GM18499 (cell line): Measurements from ENCODE around the gene IL13RA2.

Source experiments
- ATAC-seq: cut with Tn5 transposase; IDR thresholded peaks from one replicate; pipeline ENCODE4 v1.9.1; 2021; ENCODE audit warnings: moderate number of reproducible peaks; ENCODE audit not compliant: insufficient read depth, unreplicated experiment

IL13RA2 gene, protein sequence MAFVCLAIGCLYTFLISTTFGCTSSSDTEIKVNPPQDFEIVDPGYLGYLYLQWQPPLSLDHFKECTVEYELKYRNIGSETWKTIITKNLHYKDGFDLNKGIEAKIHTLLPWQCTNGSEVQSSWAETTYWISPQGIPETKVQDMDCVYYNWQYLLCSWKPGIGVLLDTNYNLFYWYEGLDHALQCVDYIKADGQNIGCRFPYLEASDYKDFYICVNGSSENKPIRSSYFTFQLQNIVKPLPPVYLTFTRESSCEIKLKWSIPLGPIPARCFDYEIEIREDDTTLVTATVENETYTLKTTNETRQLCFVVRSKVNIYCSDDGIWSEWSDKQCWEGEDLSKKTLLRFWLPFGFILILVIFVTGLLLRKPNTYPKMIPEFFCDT

DNA sequence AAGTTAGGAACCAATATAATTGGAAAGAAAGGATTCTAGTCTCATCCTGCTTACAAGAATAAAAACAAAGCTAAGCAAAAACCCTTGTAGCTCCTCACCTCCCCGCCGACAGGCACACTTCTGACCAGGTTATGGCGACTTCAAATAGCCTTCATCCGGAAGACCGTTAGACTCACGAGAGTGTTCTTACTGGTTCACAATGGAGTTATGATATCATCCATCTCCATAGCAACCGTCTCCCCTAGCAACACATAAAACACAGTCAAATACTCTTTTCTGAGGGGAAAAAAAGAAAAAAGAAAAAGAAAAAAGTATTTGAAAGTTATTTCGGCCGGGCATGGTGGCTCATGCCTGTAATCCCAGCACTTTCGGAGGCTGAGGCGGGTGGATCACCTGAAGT lies at the start of gene IL13RA2:
Gene IL13RA2 (minus strand): TSS at position 162 of the 400 bp plus-strand sequence. CDS start 347 bp downstream, outside the sequence.
- ATAC-seq, result no peak

DNA sequence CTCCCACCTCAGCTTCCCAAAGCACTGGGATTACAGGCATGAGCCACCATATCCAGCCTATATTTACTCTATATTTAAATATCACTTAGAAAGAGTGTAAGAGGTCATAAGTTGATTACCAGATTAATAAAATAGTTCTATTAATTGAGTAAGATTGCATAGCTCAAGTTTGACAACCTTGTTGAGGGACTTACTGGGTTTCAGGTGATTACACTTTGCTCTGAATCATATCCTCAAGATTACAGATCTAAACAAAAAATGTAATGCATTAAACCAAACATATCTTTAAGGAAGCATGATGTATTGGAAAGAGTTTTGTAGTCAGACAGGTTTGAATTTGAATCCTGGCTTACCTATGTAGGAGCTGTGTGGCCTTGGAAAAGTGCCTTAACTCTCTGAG lies 47.9 kb upstream of the IL13RA2 start:
- ATAC-seq, result no peak

DNA sequence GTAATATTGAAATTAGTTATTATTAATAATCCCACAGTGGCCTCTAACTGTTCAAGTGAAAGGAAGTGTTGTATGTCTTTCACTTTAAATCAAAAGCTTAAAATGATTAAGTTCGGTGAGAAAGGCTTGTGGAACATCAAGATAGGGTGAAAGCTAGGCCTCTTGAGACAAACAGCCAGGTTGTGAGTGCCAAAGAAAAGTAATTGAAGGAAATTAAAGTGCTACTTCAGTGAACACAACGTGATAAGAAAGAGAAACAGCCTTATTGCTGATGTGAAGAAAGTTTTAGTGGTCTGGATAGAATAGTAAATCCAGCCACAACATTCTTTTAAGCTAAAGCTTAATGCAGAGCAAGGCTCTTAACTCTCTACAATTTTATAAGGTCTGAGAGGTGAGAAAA lies 42.6 kb upstream of the IL13RA2 start:
- no peak for ATAC-seq

DNA sequence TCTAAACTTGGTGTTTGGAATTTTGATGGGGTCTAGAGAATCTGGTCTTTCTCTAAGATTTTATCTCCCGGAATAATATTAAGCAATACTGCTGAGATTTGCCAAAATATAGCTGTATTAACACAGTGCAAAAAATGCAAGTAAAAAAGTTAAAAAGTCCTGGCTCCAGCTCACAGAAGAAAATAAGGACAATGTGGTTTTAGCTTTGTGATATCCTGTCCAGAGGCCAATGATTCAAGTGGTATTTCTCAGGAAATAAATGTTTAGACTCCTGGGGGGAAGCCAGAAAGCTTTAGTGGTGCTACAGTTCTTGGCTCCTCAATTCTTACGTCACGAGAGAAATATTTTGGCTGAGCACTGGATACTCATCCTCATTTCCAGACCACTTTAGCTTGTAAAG lies 40.9 kb upstream of the IL13RA2 start:
- no peak for ATAC-seq

DNA sequence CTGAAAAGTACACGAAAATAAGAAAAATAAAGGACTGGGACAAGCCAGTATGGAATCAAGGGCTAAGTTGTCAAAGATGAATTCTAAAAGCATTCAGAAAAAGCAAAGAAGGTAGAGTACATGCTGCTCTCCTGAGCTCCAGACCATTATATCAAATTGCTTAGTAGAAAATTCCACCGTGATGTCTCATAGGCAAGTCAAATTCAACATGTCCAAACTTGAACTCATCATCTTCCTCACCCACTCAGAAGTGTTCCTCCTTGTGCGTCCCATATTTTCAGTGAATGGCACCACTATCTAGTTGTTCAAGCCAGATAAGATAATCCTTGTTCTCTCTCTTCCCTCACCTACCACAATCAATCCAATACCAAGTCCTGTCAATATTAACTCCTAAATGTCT lies 37.5 kb upstream of the IL13RA2 start:
- no peak for ATAC-seq

DNA sequence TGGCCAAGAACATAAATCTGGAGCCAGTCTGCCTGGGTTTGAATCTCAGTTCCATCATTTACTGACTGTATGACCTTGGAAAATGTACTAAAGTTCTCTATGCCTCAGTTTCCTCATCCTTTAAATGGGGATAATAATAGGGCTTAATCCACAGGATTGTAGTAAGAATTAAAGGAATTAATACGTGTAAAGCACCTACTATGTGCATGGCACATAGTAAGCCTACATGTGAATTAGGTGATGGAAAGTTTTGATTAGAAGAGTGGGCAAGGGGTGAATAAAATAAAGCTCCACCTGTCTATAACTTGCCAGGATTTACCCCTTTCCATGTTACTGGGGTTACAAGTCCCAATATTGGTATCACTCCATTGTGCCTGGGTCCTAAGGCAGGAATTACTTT lies 35.8 kb upstream of the IL13RA2 start:
- ATAC-seq, result no peak

DNA sequence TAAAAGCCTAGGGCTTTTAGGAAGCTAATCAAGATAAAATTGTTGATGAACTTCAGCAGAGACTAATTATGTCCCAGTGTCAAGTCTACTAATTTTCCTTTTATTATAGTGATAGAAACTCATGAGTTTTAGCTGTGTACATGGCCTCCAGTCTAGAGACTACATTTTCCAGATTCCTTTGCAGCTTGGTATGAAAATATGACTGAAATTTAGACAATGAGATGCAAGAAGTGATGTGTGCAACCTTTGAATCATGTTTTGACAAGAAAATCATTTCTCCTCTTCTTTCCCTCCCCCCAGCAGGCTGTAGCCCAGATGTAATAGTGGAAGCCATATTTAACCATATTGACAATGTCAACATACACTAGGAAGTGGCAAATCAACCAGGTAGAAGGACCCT lies 30.3 kb upstream of the IL13RA2 start:
- no peak for ATAC-seq

DNA sequence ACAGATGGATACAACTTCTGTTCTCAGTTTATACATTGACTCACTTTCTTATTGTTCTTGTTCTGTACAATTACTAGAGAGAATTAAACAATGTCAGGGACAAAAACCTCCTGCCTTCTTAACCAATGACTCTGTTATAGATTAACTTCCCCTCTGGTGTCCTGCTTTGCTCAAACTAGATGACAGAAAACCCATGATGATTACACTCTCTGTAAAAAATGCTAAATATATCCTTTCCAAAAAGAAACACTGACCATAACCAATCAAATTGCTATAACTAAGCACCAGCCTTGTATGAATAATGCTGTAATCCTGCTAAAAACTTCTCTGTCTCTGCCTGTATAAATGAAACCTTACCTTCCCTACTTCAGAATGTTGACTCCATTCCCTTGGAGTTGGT lies 29.8 kb upstream of the IL13RA2 start:
- ATAC-seq, result no peak

DNA sequence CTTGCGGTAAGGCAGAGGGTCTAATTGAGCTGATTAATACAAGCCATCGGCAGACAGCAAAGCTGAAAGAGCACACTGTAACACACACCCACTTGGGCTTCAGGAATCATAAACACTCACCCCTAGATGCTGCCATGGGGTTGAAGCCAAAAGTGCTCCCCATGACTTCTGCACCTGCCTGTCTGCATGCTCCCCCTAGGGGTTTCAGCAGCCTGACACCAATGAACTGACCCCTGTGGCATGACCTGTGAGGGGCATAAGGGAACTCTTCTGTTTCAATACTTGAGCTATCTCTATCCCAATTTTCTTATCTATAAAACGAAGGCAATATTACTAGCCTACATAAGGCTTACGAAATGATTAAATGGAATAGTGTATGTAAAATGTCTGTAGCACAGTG lies 23.0 kb upstream of the IL13RA2 start:
- ATAC-seq, result no peak

DNA sequence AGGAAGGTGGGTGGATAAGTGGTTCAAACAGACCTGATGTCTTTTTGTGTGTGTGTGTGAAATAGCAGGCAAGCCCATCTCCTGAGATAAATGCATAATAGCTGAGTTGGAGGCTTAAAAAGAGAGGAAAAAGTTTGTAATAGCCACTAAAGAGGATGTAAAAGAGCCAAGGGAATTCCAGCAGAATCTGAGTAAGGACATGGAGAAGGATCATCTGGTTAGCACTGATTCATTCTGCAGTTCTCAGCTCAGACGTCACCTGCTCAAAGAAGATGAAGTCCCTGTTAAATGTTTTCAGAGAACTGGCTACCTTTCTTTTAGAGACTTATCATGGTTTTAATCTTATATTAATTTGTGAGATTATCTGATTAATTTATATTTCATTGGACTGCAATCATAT lies 21.0 kb upstream of the IL13RA2 start:
- no peak for ATAC-seq

DNA sequence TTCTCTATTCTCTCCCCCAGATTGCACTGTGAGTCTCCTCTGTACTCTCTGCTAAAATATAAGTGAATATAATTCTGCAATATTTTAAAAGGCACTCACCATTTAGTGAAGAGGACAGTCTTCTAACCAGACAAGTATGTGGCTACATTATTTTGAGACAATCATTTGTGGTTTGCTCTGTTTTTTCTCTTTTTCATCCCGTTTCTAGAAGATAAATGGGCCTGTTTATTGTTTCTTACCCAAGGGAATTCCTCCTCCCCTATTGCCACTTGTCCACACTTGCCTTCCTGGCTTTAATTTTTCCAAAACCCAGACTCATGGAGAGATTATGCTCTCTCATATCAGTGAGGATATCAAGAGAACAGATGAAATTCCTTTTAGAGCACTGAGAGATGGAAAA lies 18.6 kb upstream of the IL13RA2 start:
- no peak for ATAC-seq

DNA sequence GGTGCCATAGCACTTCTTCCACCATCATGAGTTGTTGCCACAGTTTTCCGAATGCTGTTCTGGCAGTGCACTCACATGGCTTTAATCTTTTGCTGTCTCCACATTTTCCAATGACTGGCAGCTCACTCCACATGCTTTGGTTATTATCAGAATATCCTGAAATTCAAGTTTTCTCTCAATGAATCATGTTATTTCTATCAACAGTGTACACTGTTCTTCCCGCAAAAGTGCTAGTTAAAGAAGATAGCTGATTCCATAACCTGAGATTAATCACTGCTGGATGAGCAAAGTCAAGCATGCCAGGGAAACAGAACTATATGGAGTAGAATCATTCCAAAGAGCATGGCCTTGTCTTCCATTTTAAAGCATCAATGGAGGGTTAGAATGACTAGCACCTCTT lies 14.6 kb upstream of the IL13RA2 start:
- ATAC-seq, result no peak

DNA sequence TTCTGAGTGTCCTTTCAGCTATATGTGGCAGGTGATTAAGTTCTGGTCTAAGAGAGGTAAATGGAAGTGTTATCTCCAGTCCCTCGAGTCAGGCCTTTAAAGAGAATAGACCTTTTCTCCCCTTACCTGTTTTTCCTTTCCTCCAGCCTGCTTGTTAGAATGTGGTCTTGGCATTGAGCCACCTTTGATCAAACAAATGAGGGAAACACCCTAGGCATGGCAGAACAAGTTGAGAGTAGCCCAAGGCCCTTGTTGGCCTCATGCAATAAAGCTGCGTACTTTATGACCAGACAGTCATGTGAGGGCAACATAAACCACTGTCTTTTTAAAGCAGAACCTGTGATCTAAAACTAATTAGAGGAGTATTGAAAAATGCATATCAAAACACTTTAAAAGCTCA lies 13.2 kb upstream of the IL13RA2 start:
- no peak for ATAC-seq

DNA sequence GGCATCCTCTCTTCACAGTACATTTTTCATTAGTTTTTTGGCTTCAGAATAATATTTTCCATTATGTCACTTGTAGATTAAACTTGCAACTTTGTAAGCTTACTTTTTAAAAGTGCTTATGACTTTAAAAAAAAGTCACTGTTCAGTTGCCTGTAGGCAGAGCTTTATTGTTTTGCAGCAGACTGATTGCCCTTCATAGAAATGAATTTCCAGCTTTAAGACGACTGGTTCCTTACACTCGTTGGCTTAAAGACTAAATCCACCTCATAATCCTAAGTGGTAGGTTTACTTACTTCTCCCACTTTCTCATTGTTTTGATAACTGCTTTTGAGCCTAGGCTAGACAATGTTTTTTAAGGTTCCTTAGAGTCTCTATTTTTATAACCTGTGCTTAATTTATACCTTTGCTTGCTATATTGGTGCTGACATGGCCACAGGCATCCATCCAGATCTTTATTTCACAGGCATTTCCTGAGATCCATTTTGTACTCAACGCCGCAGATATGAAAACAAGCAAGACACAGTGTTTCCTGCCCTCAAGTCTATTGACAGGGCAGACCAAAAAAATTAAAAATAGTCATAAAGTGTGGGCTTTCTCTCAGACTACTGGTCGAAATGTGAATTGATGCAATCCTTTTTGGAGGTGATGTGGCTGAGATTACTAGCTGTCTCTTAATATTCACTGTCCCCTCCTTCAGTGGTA lies 12.6 kb upstream of the IL13RA2 start:
- no peak for ATAC-seq

DNA sequence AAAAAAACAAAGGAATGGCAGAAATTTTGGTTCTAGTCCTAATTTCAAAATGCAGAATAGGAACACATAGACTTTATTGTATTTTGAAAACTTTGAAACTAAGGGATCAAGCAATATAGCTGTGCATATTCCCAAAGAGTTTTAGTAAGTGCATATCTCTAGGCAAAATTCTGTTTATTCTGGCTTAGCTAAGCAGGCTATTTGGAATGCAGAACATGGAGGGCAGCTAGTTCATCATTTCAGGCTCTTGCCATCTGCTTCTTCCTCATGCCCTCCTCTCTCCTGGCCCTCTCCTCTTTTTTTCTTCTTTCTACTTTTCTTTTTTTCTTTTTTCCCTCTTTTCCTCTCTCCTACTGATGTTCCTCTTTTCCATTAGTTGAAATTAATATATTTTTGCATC lies 12.0 kb upstream of the IL13RA2 start:
- no peak for ATAC-seq

DNA sequence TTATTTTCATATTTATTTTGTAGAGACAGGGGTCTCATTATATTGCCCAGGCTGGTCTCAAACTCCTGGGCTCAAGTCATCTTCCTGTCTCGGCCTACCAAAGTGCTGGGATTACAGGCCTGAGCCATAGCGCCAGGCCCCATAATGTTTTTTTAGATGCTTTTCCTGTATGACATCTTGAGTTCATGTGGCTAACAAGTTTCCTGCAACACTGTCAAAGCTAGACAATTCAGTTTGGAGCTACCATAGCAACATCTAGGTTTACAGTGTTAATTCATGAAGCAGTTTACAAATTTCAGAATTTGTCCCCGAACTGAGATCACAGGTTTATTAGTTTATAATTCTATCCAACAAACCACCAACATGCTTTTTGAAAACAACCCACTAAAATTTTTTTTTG lies 6.4 kb upstream of the IL13RA2 start:
- no peak for ATAC-seq

DNA sequence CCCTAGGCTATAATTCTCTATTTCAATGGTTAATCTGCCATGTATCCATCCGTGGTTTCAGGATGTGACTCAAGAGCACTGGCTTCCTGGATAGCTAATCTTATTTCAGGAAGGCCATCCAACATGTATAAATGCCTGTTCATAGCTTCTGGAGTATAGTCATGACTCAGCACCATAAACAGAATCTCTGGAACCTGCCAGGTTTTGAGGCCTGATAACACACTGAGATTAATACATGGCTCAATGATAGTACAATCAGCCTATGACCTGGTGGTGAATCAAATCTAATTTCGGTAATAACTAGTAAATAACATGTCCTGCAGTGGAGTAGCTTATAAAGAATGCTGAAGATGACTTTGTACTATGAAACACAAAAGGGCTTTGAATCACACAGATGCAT lies 5.7 kb upstream of the IL13RA2 start:
- no peak for ATAC-seq

DNA sequence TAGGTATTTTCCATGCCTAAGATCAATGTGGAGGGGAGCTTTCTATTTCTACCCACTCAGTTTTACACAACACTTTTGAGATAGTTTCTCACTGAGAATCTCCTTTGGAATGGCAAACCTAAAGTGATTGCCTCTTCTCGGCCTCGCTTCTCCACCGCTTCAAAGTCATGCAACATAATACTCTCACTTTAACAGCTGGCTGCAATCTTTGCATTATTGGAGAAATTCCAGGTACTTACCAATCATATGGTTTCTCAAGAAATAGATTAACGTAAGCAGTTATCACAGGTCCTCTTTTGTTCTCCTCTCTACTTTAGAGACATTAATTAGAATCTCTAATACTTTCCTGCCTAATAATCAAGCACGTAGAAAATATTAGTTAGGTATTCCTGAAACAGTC lies 3.7 kb upstream of the IL13RA2 start:
- ATAC-seq, result no peak

DNA sequence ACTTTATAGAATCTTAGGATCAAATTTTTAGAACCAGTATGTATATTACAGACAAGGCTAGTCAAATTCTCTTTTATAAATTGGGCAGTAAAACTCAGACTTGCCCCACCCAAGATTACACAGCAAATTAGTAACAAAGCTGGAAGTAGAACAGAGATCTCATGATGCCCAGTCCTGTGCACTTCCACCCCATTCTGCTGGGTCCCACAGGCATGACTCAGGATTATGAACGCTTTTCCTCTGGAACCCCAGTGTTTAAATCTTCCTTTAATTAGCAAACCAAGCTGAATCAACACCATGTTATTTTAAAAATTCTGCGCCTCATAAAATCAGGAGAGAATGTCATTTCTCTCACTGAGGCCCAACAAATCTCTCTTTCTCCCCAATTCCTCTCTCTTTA lies 1.5 kb upstream of the IL13RA2 start:
- no peak for ATAC-seq

DNA sequence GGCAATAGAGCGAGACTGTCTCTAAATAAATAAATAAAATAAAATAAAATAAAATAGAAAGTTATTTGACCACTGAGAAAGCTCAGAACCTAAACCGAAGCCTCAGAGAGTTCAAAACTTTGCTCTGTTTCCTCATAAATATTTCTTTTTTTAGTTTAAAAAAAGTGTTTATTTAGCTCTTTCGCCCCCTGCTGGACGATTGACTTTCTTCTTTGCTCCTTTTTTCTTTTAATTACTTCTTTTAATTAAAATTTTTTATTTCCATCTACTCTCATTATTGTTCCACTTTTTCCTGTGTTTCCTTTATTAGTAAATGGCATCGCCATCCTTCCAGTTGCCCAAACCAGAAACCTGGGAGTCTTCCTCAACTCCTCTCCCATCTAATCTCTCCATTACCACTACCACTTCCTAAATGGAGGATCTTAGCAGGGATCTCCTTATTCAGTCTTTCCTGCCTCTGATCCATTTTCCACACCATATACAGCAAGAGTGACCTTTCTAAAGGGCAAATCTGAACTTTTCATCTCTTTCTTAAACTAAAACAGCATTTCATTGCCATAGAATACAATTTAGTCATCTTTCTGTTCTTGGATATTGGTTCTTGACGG lies 728 bp upstream of the IL13RA2 start:
- no peak for ATAC-seq

DNA sequence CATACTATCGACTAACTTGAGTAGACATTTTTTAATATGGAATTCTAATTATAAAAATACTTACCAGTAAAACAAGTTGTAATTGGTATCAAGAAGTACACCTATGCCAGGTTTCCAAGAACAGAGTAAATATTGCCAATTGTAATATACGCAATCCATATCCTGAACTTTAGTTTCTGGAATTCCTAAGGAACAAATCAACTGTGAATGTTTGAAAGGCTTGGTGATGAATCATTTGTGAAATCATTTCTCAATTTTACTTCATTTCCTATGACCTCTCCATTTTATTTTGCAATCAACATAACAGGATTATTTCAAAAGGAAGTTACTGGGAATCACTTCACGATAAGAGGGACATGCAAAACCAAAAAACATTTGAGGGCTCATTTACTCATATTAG lies 3.7 kb downstream of the IL13RA2 start:
- ATAC-seq, result no peak

DNA sequence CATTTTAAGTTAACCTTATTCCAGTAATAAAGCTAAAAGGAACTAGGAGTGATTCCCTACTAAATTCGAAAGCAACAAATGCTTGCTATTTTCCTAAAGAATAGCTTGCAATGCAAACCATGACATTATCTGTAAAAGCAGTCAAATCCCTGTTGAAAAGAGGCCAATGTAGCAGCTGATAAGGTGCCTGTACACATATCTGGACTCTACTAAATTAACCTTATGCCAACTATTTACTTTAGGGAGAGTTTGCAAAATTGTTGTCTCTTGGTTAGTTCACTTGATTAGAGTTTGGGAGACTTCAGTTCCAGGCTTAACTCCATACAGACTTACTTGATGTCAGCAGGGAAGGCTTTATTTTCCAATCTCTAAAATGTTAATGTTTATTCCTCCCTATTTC lies 6.0 kb downstream of the IL13RA2 start:
- no peak for ATAC-seq
